NCI-H460 (cell line): ENCODE measurements around the gene RPS27A. TPM values are rescaled to one million over a fixed set of nuclear protein-coding genes. Genes with fewer than 3 reads are reported as not detected.
"Not testable (repeated sequence)": the region's sequence is repeated elsewhere in the genome, so short reads cannot be mapped to it uniquely, and the experiment has no call there.

Experiments used
- DNase-seq: peaks from one replicate; pipeline ENCODE4 v3.0.0-alpha.2; 2016; ENCODE audit warnings: low read depth; ENCODE audit errors: extremely low read depth
- total RNA-seq: library from RNA; depleted of rRNA; stranded (reverse); fragments of >200 nt; shearing (Covaris generic); gene quantifications from 2 replicates; pipeline ENCODE4 v1.2.3, GENCODE V29; 2014

Gene RPS27A
- total RNA-seq, 1 experiment from 2014 or later: 3,623 TPM

DNA sequence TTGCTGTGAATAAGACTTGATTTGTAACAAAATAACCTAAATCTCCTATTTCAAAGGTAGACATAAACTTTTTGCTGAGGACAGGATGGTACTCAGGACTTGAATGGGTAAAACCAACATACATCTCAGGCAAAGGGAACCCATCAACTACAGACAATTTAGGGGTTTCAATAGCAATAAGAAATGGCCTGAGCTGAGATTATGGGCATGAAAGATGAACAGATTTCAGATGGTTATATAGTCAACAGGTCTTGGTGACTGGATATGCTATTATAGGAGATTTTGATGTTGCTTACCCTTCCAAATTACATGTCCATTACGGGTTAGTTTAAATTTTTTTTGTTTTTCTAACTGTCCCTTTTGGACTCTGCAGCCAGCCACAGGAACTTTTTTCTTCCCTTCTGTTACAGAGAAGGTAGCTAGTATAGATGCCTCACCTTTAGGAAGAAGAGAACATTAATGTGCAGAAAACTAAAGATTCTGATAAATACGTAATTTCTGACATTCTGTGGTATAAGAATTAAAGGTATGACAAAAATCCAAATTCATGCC, 4.6 kb downstream of the RPS27A start:
- no peak for DNase-seq

- DNase-seq: no peak
Observed at GRCh38 chr2:55239656-55240222, 7.3 kb downstream of the RPS27A start.

DNA sequence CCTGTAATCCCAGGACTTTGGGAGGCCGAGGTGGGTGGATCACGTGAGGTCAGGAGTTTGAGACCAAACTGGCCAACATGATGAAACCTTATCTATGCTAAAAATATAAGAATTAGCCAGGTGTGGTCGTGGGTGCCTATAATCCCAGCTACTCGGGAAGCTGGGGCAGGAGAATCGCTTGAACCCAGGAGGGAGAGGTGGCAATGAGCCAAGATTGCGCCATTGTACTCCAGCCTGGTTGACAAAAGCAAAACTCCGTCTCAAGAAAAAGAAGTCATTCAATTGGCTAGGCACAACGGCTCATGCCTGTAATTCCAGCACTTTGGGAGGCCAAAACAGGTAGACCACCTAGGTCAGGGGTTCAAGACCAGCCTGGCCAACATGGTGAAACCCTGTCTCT, 9.1 kb downstream of the RPS27A start:
- not testable (repeated sequence) for DNase-seq

- DNase-seq: no peak
Observed at GRCh38 chr2:55242617-55243016, 10.1 kb downstream of the RPS27A start.

DNA sequence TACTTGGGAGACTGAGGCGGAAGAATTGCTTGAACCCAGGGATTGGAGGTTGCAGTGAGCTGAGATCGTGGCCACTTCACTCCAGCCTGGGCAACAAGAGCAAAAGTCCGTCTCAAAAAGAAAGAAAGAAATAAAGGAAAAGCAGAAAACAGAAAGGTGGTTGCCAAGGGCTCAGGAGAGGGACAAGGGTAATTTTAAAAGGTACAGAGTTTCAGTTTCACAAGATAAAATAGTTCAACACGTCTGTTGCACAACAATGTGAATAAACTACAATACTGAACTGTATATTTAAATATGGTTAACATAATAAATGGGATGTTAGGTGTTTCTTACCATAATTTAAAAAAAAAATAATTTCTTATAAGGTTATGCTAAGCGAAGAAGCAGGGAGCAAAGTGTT, 12.9 kb downstream of the RPS27A start:
- no peak for DNase-seq

DNA sequence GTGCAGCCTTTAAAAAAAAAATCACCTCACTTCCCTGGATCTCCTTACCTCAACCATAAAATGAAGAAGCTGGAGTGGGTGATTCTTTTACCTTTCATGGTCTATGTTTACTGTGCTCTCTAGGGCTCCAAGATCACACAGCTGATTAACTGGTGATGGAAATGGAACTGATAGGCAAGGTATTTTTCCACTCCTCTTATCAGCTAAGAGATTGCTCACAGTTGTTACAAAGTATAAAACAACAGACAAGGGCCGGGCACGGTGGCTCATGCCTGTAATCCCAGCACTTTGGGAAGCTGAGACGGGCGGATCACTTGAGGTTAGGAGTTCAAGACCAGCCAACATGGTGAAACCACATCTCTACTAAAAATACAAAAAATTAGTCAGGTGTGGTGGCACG, 14.5 kb downstream of the RPS27A start:
- DNase-seq: no peak

- DNase-seq: no peak
Observed at GRCh38 chr2:55252832-55253231, 20.3 kb downstream of the RPS27A start.

GRCh38 chr2:55259586-55259985, 27.1 kb downstream of the RPS27A start:
- not testable (repeated sequence) for DNase-seq

- DNase-seq: no peak
Observed at GRCh38 chr2:55268288-55268906, 35.9 kb downstream of the RPS27A start.

GRCh38 chr2:55268907-55269644, 36.6 kb downstream of the RPS27A start, which contains the start of gene MTIF2:
TSS of gene MTIF2 (minus strand) at chr2:55269231. CDS start at chr2:55263858, 5,373 bp downstream.
- DNase-seq: peak; percentile 94

- DNase-seq: no peak
Observed at GRCh38 chr2:55269645-55269990, 37.1 kb downstream of the RPS27A start.

GRCh38 chr2:55274346-55274745, 41.9 kb downstream of the RPS27A start:
- not testable (repeated sequence) for DNase-seq

DNA sequence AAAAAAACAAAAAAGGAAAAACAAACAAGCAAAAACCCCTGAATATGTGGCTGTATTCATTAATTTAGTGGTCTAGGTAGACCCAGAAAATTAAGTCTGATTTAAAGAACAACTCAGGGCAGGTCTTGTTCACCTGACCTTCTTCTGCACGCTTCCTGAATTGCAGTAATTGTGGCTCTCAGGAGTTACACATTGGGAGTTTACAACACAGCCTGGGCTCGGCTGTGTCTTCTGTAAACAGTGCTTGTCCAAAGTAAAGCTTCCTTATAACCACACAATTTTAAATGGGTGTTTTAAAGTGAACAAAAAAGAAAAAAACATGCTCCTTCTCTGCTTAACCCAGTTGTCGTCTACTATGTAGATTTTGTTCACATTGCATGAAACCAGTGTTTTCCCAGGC, 44.8 kb downstream of the RPS27A start:
- no peak for DNase-seq

DNA sequence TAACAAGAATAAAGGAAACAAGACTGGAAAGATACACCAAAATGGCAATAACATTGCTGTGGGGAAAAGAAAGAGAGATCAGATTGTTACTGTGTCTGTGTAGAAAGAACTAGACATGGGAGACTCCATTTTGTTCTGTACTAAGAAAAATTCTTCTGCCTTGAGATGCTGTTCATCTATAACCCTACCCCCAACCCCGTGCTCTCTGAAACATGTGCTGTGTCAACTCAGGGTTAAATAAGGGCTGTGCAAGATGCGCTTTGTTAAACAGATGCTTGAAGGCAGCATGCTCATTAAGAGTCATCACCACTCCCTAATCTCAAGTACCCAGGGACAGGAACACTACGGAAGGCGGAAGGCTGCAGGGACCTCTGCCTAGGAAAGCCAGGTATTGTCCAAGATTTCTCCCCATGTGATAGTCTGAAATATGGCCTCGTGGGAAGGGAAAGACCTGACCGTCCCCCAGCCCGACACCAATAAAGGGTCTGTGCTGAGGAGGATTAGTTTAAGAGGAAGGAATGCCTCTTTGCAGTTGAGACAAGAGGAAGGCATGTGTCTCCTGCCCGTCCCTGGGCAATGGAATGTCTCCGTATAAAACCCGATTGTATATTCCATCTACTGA, 46.8 kb downstream of the RPS27A start:
- DNase-seq: not testable (repeated sequence)

DNA sequence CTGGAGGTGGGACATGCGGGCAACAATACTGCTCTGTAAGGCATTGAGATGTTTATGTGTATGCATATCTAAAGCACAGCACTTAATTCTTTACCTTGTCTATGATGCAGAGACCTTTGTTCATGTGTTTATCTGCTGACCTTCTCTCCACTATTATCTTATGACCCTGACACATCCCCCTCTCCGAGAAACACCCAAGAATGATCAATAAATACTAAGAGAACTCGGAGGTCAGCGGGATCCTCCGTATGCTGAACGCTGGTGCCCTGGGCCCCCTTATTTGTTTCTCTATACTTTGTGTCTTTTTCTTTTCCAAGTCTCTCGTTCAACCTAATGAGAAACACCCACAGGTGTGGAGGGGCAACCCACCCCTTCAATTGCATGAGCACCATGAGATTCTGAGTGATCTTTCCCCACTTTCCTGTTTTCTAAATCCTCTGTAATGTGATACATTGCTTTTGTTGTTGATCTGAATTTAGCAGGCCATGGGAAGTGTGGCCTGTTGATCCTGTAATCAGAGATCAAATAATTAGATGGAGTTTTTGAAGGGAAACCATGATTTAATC, 47.5 kb downstream of the RPS27A start:
- not testable (repeated sequence) for DNase-seq

GRCh38 chr2:55280851-55281546, 48.5 kb downstream of the RPS27A start:
- not testable (repeated sequence) for DNase-seq

DNA sequence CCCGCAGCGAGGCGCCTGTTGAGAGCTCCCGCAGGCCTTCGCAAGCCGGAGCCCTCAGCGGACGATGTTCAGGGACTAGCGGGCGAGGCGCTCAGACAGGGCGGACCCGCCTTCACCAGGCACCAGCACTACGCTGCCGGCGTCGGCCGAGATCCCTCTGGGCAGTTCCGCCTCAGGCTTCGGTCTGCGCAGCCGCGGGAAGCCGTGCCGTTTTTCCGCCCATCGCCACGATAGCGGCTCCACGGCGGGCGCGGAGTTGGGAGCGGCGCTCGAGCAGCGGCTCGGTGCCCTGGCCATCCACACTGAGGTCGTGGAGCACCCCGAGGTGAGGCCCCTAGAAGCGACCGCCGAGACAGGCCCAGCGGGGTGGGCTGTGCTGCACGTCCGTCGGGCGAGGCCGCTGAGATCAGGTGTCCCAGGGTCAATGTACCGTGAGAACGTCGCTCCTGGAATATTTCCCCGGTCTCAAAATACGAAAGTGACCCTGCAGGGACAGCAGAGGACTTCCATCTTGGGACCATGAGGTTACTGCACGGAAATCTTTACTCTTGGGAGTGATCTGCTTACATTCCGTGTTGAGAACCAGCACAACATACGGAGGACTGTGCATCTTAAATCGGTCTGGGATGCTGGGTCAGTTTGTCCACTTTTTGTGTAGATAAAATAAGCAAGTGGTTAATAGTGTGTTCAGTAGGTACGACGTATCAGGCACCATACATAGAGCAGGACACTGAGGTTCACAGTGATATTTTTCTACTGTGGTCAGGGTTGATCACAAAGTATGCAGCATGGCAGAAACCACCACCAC, 49.8 kb downstream of the RPS27A start:
- DNase-seq: peak; percentile 80

GRCh38 chr2:55283083-55283482, 50.6 kb downstream of the RPS27A start:
- no peak for DNase-seq
